GM11168 (cell line): ENCODE results near the gene BNC2.

Source experiments
- in situ Hi-C: fragments of 300-500 bp; cut with MboI; formaldehyde crosslinking; loops from one replicate; pipeline ENCODE4 v1.12.0; 2022; ENCODE audit warnings: low sequenced_read_pairs; ENCODE audit not compliant: unreplicated experiment

The BNC2 gene

GRCh38 chr9:16769291-16769690 is 101.2 kb downstream of the BNC2 start:
- in situ Hi-C loops: no loop called here

- in situ Hi-C loops: no loop called here
Observed at GRCh38 chr9:16768816-16769215, 101.7 kb downstream of the BNC2 start.

- in situ Hi-C loops: no loop called here
Observed at GRCh38 chr9:16767366-16767765, 103.1 kb downstream of the BNC2 start.

GRCh38 chr9:16763946-16764345 is 106.5 kb downstream of the BNC2 start:
- in situ Hi-C loops: no loop called here

- in situ Hi-C loops: no loop called here
Observed at GRCh38 chr9:16755467-16756160, 114.9 kb downstream of the BNC2 start.

GRCh38 chr9:16754662-16755061 is 115.8 kb downstream of the BNC2 start:
- in situ Hi-C loops: no loop called here

- in situ Hi-C loops: no loop called here
Observed at GRCh38 chr9:16753256-16753655, 117.2 kb downstream of the BNC2 start.

GRCh38 chr9:16752601-16753000 is 117.9 kb downstream of the BNC2 start:
- in situ Hi-C loops: no loop called here

- in situ Hi-C loops: no loop called here
Observed at GRCh38 chr9:16750553-16750952, 119.9 kb downstream of the BNC2 start.

- in situ Hi-C loops: no loop called here
Observed at GRCh38 chr9:16745359-16745758, 125.1 kb downstream of the BNC2 start.

- in situ Hi-C loops: no loop called here
Observed at GRCh38 chr9:16744394-16744793, 126.1 kb downstream of the BNC2 start.

GRCh38 chr9:16743375-16743774 is 127.1 kb downstream of the BNC2 start:
- in situ Hi-C loops: no loop called here

- in situ Hi-C loops: no loop called here
Observed at GRCh38 chr9:16735001-16735400, 135.5 kb downstream of the BNC2 start.

GRCh38 chr9:16732546-16732945 is 137.9 kb downstream of the BNC2 start:
- in situ Hi-C loops: no loop called here

- in situ Hi-C loops: no loop called here
Observed at GRCh38 chr9:16730162-16730561, 140.3 kb downstream of the BNC2 start.

- in situ Hi-C loops: no loop called here
Observed at GRCh38 chr9:16729651-16730050, 140.8 kb downstream of the BNC2 start.

GRCh38 chr9:16728137-16728508 is 142.3 kb downstream of the BNC2 start:
- in situ Hi-C loops: no loop called here

GRCh38 chr9:16727452-16728136 is 142.9 kb downstream of the BNC2 start:
- in situ Hi-C loops: no loop called here

- in situ Hi-C loops: no loop called here
Observed at GRCh38 chr9:16726718-16727451, 143.6 kb downstream of the BNC2 start.

- in situ Hi-C loops: no loop called here
Observed at GRCh38 chr9:16726029-16726428, 144.4 kb downstream of the BNC2 start.

GRCh38 chr9:16725066-16725465 is 145.4 kb downstream of the BNC2 start:
- in situ Hi-C loops: no loop called here
